ENCODE measurements around the gene KLHL40.

DNA sequence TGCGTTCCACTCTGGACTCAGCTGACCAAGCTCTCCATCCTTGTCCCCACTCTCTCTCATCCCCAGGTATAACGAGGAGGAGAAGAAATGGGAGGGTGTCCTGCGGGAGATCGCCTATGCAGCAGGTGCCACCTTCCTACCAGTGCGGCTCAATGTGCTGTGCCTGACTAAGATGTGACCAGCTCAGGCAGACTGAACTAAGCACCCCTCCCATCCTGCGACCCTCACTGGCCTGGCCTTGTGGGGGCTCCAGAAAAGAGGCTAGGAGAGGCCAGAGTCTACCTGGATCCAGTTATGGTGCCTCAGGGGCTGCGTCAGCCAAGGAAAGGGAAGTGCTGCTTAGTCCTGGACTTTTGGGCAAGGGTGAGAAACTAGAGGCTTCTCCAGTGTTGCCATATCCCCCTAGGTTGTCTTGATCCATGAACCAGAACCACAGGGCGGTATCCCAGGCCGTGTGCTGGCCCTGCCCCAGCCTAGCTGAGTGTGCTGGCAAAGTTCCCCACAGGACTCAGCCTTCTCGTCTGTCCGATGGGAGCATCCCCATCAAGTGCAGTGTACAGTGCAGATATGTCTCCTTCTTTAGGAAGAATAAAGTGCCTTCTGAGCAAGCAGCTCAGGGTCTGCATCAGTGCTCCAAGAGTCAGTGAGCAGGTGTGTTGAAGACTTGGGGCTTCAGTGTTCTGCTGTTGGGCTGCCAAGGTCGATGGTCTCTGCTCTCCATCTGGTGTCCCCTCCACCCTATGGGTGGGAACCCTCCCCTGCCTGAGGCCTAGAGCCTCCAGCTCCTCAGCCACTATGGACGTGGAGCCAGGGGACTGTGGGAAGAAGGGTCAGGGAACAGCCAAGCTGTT lies 6.7 kb downstream of the KLHL40 start:
- TF ChIP-seq, protein P1, sequence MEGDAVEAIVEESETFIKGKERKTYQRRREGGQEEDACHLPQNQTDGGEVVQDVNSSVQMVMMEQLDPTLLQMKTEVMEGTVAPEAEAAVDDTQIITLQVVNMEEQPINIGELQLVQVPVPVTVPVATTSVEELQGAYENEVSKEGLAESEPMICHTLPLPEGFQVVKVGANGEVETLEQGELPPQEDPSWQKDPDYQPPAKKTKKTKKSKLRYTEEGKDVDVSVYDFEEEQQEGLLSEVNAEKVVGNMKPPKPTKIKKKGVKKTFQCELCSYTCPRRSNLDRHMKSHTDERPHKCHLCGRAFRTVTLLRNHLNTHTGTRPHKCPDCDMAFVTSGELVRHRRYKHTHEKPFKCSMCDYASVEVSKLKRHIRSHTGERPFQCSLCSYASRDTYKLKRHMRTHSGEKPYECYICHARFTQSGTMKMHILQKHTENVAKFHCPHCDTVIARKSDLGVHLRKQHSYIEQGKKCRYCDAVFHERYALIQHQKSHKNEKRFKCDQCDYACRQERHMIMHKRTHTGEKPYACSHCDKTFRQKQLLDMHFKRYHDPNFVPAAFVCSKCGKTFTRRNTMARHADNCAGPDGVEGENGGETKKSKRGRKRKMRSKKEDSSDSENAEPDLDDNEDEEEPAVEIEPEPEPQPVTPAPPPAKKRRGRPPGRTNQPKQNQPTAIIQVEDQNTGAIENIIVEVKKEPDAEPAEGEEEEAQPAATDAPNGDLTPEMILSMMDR (IDR thresholded peaks at IDR 0.05; ENCODE audit: poor library complexity) = no peak
- no peak for TF ChIP-seq EZH2phosphoT487 (IDR thresholded peaks at IDR 0.05; ENCODE audit: low read depth, severe bottlenecking, unreplicated experiment)
